Tibial nerve (tissue), 4 donors: Measurements from ENCODE around the gene GSTM3.

ENCODE experiments used
- EP300 ChIP-seq, 2 donors: sonication (generic); formaldehyde crosslinking; IDR thresholded peaks; one replicate each; pipeline ENCODE4 v1.6.1; 2017; ENCODE audit warnings: antibody characterized with exemption in 2 of 2, mild to moderate bottlenecking in 1 of 2
- TF ChIP-seq, protein P1 (sequence below), 5 experiments: fragments of 200-600 bp in 3 of 5; fragments of 450-650 bp in 2 of 5; sonication (generic) in 3 of 5; IDR thresholded peaks; one replicate each; pipeline ENCODE4 v1.5.1; 2016 to 2019; ENCODE audit warnings: antibody characterized with exemption in 5 of 5, mild to moderate bottlenecking in 3 of 5, moderate library complexity in 2 of 5

DNA sequence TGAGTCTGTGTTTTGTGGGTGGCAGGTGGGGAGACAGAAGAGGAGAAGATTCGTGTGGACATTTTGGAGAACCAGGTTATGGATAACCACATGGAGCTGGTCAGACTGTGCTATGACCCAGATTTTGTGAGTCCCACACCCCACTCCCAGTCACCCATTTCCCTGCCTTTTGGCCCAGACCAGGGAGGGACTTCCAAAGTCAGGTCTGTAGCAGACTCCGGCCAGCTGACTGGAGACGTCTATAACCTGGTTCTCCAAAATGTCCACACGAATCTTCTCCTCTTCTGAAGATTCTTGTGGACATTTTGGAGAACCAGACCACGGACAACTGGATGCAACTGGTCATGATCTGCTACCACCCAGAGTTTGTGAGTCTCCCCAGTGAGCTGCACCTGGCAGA lies 27.2 kb downstream of the GSTM3 start:
- TF ChIP-seq, protein P1, sequence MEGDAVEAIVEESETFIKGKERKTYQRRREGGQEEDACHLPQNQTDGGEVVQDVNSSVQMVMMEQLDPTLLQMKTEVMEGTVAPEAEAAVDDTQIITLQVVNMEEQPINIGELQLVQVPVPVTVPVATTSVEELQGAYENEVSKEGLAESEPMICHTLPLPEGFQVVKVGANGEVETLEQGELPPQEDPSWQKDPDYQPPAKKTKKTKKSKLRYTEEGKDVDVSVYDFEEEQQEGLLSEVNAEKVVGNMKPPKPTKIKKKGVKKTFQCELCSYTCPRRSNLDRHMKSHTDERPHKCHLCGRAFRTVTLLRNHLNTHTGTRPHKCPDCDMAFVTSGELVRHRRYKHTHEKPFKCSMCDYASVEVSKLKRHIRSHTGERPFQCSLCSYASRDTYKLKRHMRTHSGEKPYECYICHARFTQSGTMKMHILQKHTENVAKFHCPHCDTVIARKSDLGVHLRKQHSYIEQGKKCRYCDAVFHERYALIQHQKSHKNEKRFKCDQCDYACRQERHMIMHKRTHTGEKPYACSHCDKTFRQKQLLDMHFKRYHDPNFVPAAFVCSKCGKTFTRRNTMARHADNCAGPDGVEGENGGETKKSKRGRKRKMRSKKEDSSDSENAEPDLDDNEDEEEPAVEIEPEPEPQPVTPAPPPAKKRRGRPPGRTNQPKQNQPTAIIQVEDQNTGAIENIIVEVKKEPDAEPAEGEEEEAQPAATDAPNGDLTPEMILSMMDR (IDR thresholded peaks at IDR 0.05) = no peak
- no peak for TF ChIP-seq EP300 (IDR thresholded peaks at IDR 0.05)
